ENCODE data around the gene GPS2.

Gene GPS2

GRCh38 chr17:7293159-7293558 is 22.0 kb downstream of the GPS2 start:
- DNase-seq (ENCODE audit: low spot score), result peak; percentile 67

GRCh38 chr17:7292729-7293128 is 22.4 kb downstream of the GPS2 start:
- DNase-seq (ENCODE audit: low spot score), result no peak

- DNase-seq (ENCODE audit: low spot score), result no peak
These were observed 23.0 kb downstream of the GPS2 start for GRCh38 chr17:7292194-7292593.

- DNase-seq (ENCODE audit: low spot score), result no peak
These were observed 24.5 kb downstream of the GPS2 start for GRCh38 chr17:7290685-7291084.

DNA sequence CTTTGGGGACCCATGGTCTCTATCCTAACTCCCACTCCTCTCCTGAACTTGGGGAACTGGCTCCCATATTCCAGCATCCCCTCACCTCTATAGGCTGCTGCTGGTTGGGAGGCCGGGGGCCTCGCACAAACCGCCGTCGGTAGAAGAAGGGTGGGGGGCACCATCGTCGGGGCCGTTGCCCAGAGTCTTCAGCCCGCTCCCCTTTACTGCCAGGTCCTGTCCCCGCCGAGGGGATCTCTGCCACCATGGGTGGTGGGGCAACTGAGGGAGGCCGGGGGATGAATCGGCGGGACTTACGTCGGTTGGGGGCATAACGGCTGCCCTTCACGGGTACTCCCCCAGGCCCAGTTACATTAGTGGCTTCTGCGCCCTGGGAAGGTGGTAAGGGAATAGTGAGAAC is 25.0 kb downstream of the GPS2 start:
- no peak for DNase-seq (ENCODE audit: low spot score)

DNA sequence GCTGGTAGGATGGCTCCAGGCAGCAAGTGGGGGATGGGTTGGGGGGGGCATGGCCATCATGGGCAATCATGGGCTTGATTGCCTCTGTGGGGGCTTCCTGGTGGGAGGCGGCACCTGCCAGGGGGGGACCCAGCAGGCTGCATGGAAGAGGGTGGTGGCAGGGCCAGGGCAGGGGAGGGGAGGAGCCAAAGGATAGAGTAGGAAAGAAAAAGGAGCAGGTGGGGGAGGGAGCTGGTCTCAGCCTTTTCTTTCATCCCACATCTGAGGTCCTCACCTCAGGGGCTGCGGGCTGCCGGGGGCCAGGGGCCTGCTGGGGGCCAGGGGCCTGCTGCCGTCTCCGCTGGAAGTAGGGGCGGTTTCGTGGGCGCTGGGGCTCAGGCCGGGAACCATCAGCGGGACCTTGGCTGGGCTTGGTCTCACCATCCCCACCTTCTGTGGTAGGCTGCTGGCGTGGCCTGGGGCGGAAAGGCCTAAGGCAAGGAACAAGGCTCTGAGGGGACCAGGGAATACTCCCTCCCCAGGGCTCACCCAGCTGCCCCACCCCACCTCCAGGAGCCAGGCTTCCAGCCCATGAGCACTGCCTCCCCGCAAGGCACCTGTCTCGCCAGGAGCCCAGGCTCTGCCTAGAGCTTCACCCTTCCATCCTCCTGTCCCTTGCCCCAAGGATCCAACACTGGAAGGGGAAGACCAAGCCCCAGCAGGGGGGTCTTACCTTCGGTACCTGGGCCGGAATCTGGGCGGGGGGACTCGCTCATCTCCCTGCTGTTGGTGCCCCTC is 25.7 kb downstream of the GPS2 start:
- DNase-seq (ENCODE audit: low spot score), result no peak

GRCh38 chr17:7285679-7286078 is 29.5 kb downstream of the GPS2 start:
- no peak for DNase-seq (ENCODE audit: low spot score)

- DNase-seq (ENCODE audit: low spot score), result no peak
These were observed 30.2 kb downstream of the GPS2 start for GRCh38 chr17:7284911-7285310.

DNA sequence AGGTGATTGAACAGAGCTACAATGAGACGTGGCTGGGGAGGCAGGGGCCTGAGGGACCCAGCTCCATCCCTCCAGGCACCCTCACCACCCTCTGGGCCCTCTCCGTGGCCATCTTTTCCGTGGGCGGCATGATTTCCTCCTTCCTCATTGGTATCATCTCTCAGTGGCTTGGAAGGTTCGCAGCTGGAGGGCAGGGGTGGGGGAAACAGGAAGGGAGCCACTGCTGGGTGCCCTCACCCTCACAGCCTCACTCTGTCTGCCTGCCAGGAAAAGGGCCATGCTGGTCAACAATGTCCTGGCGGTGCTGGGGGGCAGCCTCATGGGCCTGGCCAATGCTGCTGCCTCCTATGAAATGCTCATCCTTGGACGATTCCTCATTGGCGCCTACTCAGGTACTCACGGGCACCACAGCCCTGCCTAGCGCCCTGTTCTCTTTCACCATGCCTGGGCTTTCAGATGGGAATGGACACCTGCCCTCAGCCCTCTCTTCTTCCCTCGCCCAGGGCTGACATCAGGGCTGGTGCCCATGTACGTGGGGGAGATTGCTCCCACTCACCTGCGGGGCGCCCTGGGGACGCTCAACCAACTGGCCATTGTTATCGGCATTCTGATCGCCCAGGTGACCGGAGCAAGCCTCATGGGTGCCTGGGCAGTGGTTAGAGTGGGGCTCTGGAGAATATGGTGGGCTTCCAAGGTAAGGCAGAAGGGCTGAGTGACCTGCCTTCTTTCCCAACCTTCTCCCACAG is 31.5 kb downstream of the GPS2 start:
- DNase-seq (ENCODE audit: low spot score), result no peak

DNA sequence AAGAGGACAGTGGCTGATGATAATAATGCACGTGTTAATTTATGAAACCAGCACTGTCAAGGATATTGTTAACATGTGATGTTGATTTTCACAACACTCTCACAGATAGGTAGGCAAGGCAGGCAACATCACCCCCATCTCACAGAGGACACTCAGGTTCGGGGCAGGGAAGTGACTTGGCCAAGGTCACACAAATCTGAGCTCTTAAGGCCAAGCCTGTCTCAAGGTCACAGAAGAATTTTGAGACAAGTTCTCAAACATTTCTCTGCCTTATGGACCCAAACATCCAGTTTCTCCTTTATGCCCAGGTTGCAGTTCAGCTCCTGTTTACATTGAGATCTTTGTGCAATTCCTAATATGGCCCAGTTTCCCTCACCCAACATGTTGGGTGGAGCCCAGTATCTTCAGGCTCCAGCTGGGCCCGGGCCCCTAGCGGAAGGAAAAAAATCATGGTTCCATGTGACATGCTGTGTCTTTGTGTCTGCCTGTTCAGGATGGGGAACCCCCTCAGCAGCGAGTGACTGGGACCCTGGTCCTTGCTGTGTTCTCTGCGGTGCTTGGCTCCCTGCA is 32.3 kb downstream of the GPS2 start:
- DNase-seq (ENCODE audit: low spot score), result no peak

- DNase-seq (ENCODE audit: low spot score), result no peak
These were observed 33.0 kb downstream of the GPS2 start for GRCh38 chr17:7281953-7282751.

DNA sequence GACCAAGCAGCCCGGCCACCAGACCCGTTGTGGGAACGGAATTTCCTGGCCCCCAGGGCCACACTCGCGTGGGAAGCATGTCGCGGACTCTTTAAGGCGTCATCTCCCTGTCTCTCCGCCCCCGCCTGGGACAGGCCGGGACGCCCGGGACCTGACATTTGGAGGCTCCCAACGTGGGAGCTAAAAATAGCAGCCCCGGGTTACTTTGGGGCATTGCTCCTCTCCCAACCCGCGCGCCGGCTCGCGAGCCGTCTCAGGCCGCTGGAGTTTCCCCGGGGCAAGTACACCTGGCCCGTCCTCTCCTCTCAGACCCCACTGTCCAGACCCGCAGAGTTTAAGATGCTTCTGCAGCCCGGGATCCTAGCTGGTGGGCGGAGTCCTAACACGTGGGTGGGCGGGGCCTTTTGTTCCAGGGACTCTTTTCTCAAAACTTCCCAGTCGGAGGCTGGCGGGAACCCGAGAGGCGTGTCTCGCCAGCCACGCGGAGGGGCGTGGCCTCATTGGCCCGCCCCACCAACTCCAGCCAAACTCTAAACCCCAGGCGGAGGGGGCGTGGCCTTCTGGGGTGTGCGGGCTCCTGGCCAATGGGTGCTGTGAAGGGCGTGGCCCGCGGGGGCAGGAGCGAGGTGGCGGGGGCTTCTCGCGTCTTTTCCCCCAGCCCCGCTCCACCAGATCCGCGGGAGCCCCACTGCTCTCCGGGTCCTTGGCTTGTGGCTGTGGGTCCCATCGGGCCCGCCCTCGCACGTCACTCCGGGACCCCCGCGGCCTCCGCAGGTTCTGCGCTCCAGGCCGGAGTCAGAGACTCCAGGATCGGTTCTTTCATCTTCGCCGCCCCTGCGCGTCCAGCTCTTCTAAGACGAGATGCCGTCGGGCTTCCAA is 33.8 kb downstream of the GPS2 start, which contains the start of gene SLC2A4:
SLC2A4 (plus strand) TSS at position 645 of the 879 bp plus-strand sequence; CDS start at position 862, 217 bp downstream.
- DNase-seq (ENCODE audit: low spot score), result peak; percentile 92

- peak; percentile 81 for DNase-seq (ENCODE audit: low spot score)
These were observed 34.6 kb downstream of the GPS2 start for GRCh38 chr17:7280519-7281073.

GRCh38 chr17:7279448-7279847 is 35.7 kb downstream of the GPS2 start:
- no peak for DNase-seq (ENCODE audit: low spot score)

- DNase-seq (ENCODE audit: low spot score), result no peak
These were observed 48.4 kb downstream of the GPS2 start for GRCh38 chr17:7266784-7267183.

DNA sequence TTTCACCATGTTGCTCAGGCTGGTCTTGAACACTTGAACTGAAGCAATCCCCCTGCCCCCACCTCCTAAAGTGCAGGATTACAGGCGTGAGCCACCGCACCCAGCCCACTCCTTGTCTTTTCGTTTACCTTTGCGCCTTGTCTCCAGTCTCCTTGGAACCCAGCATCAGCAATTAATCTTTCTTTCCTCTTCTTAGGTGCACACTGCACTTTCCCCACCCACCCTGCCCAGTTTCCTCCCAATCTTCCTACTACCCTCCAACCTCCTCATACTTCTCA is 51.4 kb downstream of the GPS2 start:
- DNase-seq (ENCODE audit: low spot score), result no peak

GRCh38 chr17:7262935-7263800 is 52.0 kb downstream of the GPS2 start:
- peak; percentile 71 for DNase-seq (ENCODE audit: low spot score)
